Activated CD4-positive, alpha-beta T cell treated with anti-CD3 and anti-CD28 coated beads, Interleukin-2, amount 50 U/mL, for 48 hours (primary cell): Measurements from ENCODE around the gene TMEM183A.

ENCODE experiments used
- DNase-seq, 2 experiments: peaks; one replicate each; pipeline ENCODE4 v3.0.0-alpha.2; 2020

Gene TMEM183A

GRCh38 chr1:203031467-203031866 lies 24.3 kb downstream of the TMEM183A start:
- DNase-seq, result no peak

- no peak for DNase-seq
These were observed 26.1 kb downstream of the TMEM183A start for GRCh38 chr1:203033287-203033686.

- DNase-seq, result no peak
These were observed 26.7 kb downstream of the TMEM183A start for GRCh38 chr1:203033917-203034316.

- no peak for DNase-seq
These were observed 27.4 kb downstream of the TMEM183A start for GRCh38 chr1:203034422-203035110.

- DNase-seq, result no peak
These were observed 28.2 kb downstream of the TMEM183A start for GRCh38 chr1:203035111-203036000.

GRCh38 chr1:203036135-203036534 lies 29.0 kb downstream of the TMEM183A start:
- DNase-seq, result no peak

- no peak for DNase-seq
These were observed 29.4 kb downstream of the TMEM183A start for GRCh38 chr1:203036537-203036936.

GRCh38 chr1:203037509-203038190 lies 30.5 kb downstream of the TMEM183A start:
- no peak for DNase-seq

GRCh38 chr1:203038217-203038741 lies 31.1 kb downstream of the TMEM183A start:
- no peak for DNase-seq

GRCh38 chr1:203038891-203039608 lies 31.9 kb downstream of the TMEM183A start:
- peak; percentile 63 to 72 for DNase-seq

- no peak for DNase-seq
These were observed 32.7 kb downstream of the TMEM183A start for GRCh38 chr1:203039609-203040512.

GRCh38 chr1:203040513-203041275 lies 33.5 kb downstream of the TMEM183A start:
- no peak for DNase-seq

GRCh38 chr1:203041351-203041932 lies 34.3 kb downstream of the TMEM183A start:
- DNase-seq, result no peak

- DNase-seq, result no peak
These were observed 36.8 kb downstream of the TMEM183A start for GRCh38 chr1:203043830-203044545.

GRCh38 chr1:203044546-203045250 lies 37.5 kb downstream of the TMEM183A start:
- no peak for DNase-seq

GRCh38 chr1:203045336-203045735 lies 38.2 kb downstream of the TMEM183A start:
- no peak for DNase-seq

- no peak for DNase-seq
These were observed 38.8 kb downstream of the TMEM183A start for GRCh38 chr1:203045821-203046594.

- DNase-seq, result no peak
These were observed 39.9 kb downstream of the TMEM183A start for GRCh38 chr1:203046984-203047630.
